GM18858 (cell line): Measurements from ENCODE around the gene ZFP62.
"Not testable (repeated sequence)": the region's sequence is repeated elsewhere in the genome, so short reads cannot be mapped to it uniquely, and the experiment has no call there.

Source experiments
- ATAC-seq: cut with Tn5 transposase; IDR thresholded peaks from one replicate; pipeline ENCODE4 v1.9.1; 2021; ENCODE audit not compliant: unreplicated experiment

ZFP62 gene

DNA sequence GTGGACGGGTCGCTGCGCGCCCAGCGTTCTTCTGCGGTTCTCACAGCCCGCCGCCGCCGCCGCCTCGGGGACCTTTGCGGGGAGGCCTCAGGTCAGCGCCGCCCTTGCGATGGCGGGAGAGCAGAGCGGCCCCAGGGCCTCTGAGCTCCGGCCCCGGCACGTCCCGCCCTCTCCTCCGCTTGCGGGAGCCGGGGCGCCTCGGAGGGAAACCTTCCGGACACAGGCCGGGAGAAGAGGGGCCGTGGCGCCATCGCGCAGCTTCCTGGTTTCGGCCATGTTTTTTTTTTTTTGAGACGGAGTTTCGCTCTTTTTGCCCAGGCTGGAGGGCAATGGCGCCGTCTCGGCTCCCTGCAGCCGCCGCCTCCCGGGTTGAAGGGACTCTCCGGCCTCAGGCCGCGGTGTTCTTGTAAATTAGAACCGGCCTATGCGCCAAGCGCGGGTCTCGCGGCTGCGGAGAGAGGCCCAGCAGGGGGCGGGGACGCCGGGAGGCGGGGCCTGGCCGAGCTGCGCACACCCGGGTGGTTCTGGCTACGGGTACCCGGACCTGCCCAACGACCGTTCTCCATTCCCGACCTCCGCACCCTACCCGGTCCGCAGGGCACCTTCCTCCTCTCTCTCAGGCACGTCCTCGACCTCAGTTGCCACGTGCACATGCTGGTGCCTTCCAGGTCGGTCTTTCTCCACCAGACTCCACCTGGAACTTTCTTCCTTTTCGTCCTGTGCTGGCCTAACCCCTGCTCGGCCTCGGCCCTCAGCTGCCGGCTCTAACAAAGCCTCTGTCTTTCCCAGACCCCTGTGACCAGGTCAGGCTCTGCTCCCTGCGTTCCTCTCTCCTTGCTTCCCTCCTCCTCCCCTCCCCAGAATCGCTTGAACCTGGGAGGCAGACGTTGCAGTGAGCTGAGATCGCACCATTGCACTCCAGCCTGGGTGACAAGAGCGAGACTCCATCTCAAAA is 29.7 kb downstream of the ZFP62 start:
- ATAC-seq = peak; percentile 61

GRCh38 chr5:180830253-180831138 is 30.6 kb downstream of the ZFP62 start:
- ATAC-seq = peak; percentile 35

GRCh38 chr5:180829726-180830125 is 31.4 kb downstream of the ZFP62 start:
- no peak for ATAC-seq

GRCh38 chr5:180828756-180829531 is 32.1 kb downstream of the ZFP62 start:
- ATAC-seq = not testable (repeated sequence)

DNA sequence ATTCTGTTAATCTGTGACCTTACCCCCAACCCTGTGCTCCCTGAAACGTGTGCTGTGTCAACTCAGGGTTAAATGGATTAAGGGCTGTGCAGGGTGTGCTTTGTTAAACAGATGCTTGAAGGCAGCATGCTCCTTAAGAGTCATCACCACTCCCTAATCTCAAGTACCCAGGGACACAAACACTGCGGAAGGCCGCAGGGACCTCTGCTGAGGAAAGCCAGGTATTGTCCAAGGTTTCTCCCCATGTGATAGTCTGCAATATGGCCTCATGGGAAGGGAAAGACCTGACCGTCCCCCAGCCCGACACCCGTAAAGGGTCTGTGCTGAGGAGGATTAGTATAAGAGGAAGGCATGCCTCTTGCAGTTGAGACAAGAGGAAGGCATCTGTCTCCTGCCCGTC is 33.7 kb downstream of the ZFP62 start:
- ATAC-seq = not testable (repeated sequence)

DNA sequence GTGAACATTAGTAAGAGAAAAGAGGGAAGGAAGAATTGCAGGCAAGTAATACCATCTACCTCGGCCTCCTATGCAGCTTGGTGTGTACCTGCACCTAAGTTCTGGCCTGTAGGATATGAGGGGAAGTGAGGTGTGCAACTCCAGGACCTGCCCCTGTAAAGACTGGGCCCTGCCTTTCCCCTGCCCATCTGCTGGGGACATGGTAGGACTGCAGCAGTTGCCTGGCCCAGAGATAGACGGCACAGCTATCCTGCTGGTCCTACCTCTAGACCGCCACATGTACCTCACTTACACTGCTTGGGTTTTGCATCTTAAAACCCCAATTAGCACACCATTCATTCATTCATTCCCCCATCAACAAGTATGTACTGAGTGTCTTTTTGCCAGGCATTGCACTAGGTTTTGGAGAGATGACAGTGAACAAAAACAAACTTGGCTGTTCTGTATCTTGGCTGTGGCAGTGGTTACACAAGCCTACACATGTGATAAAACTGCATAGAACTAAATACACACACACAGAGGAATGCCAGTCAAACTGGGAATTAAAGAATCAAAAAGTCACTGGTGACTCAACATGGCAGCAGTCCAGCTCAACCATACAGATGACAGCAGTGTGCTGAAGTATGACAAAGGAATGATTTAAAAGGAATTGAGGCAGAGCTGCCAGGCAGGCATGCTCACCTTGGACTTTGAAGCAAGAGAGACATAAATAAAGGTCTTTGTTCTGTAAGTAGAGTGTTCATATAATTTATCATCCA is 35.1 kb downstream of the ZFP62 start:
- no peak for ATAC-seq

GRCh38 chr5:180824630-180825476 is 36.2 kb downstream of the ZFP62 start:
- no peak for ATAC-seq

DNA sequence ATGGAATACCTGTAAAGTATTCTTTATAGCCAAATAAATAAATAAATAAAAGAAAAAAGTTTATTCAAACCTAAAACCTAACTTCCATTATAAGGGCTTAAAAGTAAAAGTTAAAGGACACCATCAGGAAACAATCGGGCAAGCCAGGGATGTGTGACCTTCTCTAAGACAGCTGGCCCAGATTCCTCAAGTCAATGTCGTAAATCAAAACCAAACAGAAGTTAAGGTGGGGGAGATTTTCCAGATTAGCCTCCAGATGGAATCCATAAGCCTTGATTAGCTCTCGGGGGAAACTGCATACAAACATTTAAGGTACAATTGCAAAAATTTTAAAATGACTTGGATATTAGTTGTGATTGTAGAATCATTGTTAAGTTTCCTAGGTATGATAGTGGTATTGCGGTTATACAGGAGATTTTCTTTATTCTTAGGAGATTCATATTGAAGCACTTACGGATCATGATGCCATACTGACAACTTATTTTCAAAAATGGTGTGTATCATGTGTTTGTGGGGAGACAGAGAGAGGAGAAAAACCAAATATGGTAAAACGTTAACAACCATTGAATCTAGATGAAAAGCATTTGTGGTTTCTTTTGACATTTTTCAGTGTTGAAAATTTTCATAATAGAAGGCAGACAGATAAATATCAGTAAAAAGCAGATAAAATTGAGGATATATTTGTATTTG is 37.0 kb downstream of the ZFP62 start:
- ATAC-seq = no peak

- no peak for ATAC-seq
Measured at GRCh38 chr5:180823346-180823745, 37.7 kb downstream of the ZFP62 start.

GRCh38 chr5:180821538-180821937 is 39.5 kb downstream of the ZFP62 start:
- no peak for ATAC-seq

- peak; percentile 74 for ATAC-seq
Measured at GRCh38 chr5:180820788-180821321, 40.2 kb downstream of the ZFP62 start.

GRCh38 chr5:180818677-180819341 is 42.3 kb downstream of the ZFP62 start:
- no peak for ATAC-seq

DNA sequence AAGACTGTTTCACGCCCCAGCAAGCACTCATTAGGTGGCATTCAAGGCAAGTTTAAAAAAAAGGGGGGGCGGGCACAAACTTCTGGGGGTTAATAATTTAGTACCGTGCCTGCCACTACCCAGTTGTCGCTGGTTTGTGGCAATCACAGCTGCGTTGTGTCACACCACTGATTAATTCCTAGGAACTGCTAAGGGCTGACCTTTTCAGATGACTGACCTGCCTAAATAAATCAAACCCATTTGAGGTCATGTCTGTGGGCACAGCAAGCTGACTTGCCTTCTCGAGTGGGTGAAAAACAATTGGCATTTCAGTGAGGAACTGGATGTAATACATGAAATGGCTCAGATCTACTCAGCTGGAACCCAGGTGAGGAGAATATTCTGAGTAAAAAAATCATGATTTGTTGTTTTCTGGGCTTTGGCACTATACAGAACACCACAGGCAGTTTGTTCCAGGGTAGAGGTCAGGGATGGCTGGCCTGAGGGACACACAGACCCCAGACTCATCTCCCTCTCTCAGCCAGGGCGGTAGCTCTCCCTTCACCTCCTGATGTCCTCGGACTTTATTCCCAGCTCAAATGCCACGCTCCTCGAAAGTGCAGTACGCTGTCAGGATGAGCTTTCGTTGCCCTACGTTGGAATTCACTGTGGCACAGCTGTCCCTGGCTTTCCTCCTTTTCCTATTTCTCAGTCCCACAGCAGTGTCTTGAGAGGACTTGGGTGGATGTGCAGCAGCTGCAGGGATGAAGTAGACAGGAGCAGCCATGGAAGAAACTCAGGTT is 43.0 kb downstream of the ZFP62 start:
- ATAC-seq = no peak

- ATAC-seq = peak; percentile 30
Measured at GRCh38 chr5:180816608-180817534, 44.2 kb downstream of the ZFP62 start.

DNA sequence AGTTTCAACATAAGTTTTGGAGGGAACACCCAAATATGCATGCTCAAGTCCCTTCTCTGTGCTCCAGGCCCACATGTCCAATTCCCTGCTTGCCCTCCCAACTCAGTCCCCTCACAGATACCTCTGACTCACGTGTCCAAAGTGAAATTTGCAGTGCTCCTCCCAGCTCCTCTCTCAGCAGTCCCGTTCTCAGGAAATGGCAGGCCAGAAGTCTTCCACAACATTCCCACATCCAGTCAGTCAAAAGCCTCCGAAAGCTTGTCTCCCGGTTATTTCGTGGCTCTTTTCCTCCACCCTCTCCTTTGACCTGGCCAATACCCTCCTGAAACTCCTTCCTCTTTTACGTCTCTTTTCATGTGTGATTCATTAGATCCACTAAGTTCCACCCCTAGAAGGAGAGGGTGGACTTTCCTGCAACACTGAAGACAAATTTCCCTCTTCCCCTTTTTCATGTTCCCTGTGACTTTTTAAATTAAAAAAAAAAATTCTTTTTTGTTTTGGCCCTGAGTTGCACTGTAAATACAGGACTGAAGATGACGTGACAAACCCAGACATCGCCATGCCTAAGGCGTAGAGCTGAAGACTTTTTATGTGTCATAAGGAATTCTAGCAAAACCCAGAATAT is 45.7 kb downstream of the ZFP62 start:
- ATAC-seq = no peak

GRCh38 chr5:180813420-180813819 is 47.7 kb downstream of the ZFP62 start:
- no peak for ATAC-seq
